GM12878 (cell line): Measurements from ENCODE around the gene PDE10A. TPM values are rescaled to one million over a fixed set of nuclear protein-coding genes. Genes with fewer than 3 reads are reported as not detected.

Experiments used
- ATAC-seq: fragments of 200-7000 bp; cut with Tn5 transposase; 3 replicates; pipeline ENCODE4 v1.9.1; 2020; ENCODE audit warnings: mild to moderate bottlenecking, moderate library complexity
- BruUV-seq: library from RNA; stranded (reverse); fragments of 400-500 nt; replicated peaks from 2 replicates; lab custom pipeline; 2021; lab: Mats Ljungman, UMichigan
- CTCF ChIA-PET: fragments of 300-600 bp; sonication (Branson Sonifier 250); formaldehyde crosslinking; extraction: SDS; loops from one replicate; lab custom pipeline; 2021; ENCODE audit warnings: inconsistent platforms; lab: Yijun Ruan, JAX
- POLR2A ChIA-PET: fragments of 350-600 bp; formaldehyde crosslinking; extraction: SDS; loops from one replicate; lab custom pipeline; 2021; ENCODE audit warnings: inconsistent platforms; lab: Charles Lee
- RAD21 ChIA-PET: fragments of 300-600 bp; sonication (Branson Sonifier 250); formaldehyde crosslinking; loops from one replicate; lab custom pipeline; 2023; ENCODE audit warnings: antibody characterized with exemption; ENCODE audit not compliant: unreplicated experiment; lab: Charles Lee
- SMC1A ChIA-PET: fragments of 300-600 bp; sonication (Branson Sonifier 250); formaldehyde crosslinking; loops from one replicate; lab custom pipeline; 2023; ENCODE audit not compliant: unreplicated experiment, uncharacterized antibody; lab: Charles Lee
- DNase-seq: peaks from one replicate; pipeline ENCODE4 v3.0.0-alpha.2; 2011; ENCODE audit warnings: low read depth, low spot score
- FAIRE-seq: peaks from 3 replicates; lab custom pipeline; 2011; peaks lifted over from hg19 to GRCh38; lab: Jason Lieb, UNC
- H2AFZ ChIP-seq: 2 replicates; pipeline ENCODE4 v1.6.0; 2011; ENCODE audit warnings: low read depth, low read length, control low read depth; ENCODE audit not compliant: control insufficient read depth
- H3K27ac ChIP-seq: 2 replicates; pipeline ENCODE4 v1.5.1; 2011; ENCODE audit warnings: control low read depth; ENCODE audit not compliant: control insufficient read depth, insufficient read depth
- H3K27me3 ChIP-seq, 2 experiments: replicated peaks in 1 of 2; 2 replicates each; pipeline versions ENCODE4 v1.6.0 to v1.6.1; 2011; ENCODE audit warnings: low read length in 1 of 2; ENCODE audit not compliant: control insufficient read depth in 2 of 2, insufficient read depth in 2 of 2
- H3K36me3 ChIP-seq, 2 experiments: 2 replicates each; pipeline ENCODE4 v1.5.1; 2011; ENCODE audit warnings: low read length in 1 of 2; ENCODE audit not compliant: control insufficient read depth in 2 of 2, insufficient read depth in 2 of 2
- H3K4me1 ChIP-seq: 2 replicates; pipeline ENCODE4 v1.6.1; 2011; ENCODE audit warnings: mild to moderate bottlenecking, low read length, moderate library complexity, mixed read lengths; ENCODE audit not compliant: control insufficient read depth, insufficient read depth
- H3K4me2 ChIP-seq: 2 replicates; pipeline ENCODE4 v1.6.0; 2011; ENCODE audit warnings: control low read depth; ENCODE audit not compliant: control insufficient read depth, insufficient read depth
- H3K4me3 ChIP-seq: fragments of 200-600 bp; sonication (generic); 2 replicates; pipeline ENCODE4 v1.5.1; 2016
- H3K79me2 ChIP-seq: 2 replicates; pipeline ENCODE4 v1.6.0; 2011; ENCODE audit warnings: low read length; ENCODE audit not compliant: control insufficient read depth, insufficient read depth
- H3K9ac ChIP-seq: 2 replicates; pipeline ENCODE4 v1.8.0; 2011; ENCODE audit warnings: low read length, control low read depth, mixed read lengths; ENCODE audit not compliant: control insufficient read depth, insufficient read depth
- H3K9me3 ChIP-seq: replicated peaks from 3 replicates; pipeline ENCODE4 v1.5.1; 2011; ENCODE audit warnings: mild to moderate bottlenecking, low read length; ENCODE audit not compliant: control insufficient read depth, insufficient read depth
- H4K20me1 ChIP-seq: 2 replicates; pipeline ENCODE4 v1.6.0; 2011; ENCODE audit not compliant: control insufficient read depth, insufficient read depth
- BRCA1 ChIP-seq: IDR thresholded peaks from 2 replicates; pipeline ENCODE4 v1.6.1; 2011; ENCODE audit warnings: low read depth, low read length, improper control_type of control experiment
- CEBPZ ChIP-seq: fragments of 150-350 bp; IDR thresholded peaks from 2 replicates; pipeline ENCODE4 v1.6.1; 2016; ENCODE audit warnings: low read depth, low read length
- CHD4 ChIP-seq: fragments of 200-600 bp; sonication (generic); IDR thresholded peaks from 2 replicates; pipeline ENCODE4 v1.6.1; 2016; ENCODE audit warnings: mild to moderate bottlenecking
- FOS ChIP-seq: IDR thresholded peaks from 3 replicates; pipeline ENCODE4 v1.6.1; 2011; ENCODE audit warnings: borderline replicate concordance; ENCODE audit not compliant: insufficient read length; ENCODE audit errors: extremely low read depth
- HCFC1 ChIP-seq: fragments of 150-350 bp; IDR thresholded peaks from 2 replicates; pipeline ENCODE4 v1.6.1; 2014; ENCODE audit warnings: low read length
- HDAC2 ChIP-seq: fragments of 200-600 bp; sonication (generic); IDR thresholded peaks from 2 replicates; pipeline ENCODE4 v1.6.1; 2017
- IKZF2 ChIP-seq, 2 experiments: fragments of 450-650 bp; IDR thresholded peaks; 2 replicates each; pipeline ENCODE4 v1.6.1; 2017; ENCODE audit warnings: mild to moderate bottlenecking in 2 of 2, moderate library complexity in 2 of 2
- IRF3 ChIP-seq: fragments of 450-650 bp; IDR thresholded peaks from 2 replicates; pipeline ENCODE4 v1.6.1; 2014; ENCODE audit warnings: mild to moderate bottlenecking
- JUNB ChIP-seq: IDR thresholded peaks from 2 replicates; pipeline ENCODE4 v1.6.1; 2016; ENCODE audit warnings: antibody characterized with exemption, mild to moderate bottlenecking
- JUND ChIP-seq: IDR thresholded peaks from 2 replicates; pipeline ENCODE4 v1.6.1; 2012; ENCODE audit warnings: low read depth, mild to moderate bottlenecking, low read length, improper control_type of control experiment, moderate library complexity
- MTA3 ChIP-seq: IDR thresholded peaks from 2 replicates; pipeline ENCODE4 v1.6.1; 2012; ENCODE audit warnings: low read length, inconsistent platforms, borderline replicate concordance
- NFIC ChIP-seq: IDR thresholded peaks from 2 replicates; pipeline ENCODE4 v1.6.1; 2012; ENCODE audit warnings: low read depth, mild to moderate bottlenecking, inconsistent platforms, low read length, moderate library complexity
- NR2C1 ChIP-seq: fragments of 450-650 bp; IDR thresholded peaks from 2 replicates; pipeline ENCODE4 v1.6.1; 2017; ENCODE audit warnings: antibody characterized with exemption, mild to moderate bottlenecking, moderate library complexity
- RAD21 ChIP-seq: IDR thresholded peaks from 2 replicates; pipeline ENCODE4 v1.6.1; 2011; ENCODE audit warnings: mild to moderate bottlenecking, low read depth, low read length, moderate library complexity; ENCODE audit not compliant: insufficient read depth
- SMARCA5 ChIP-seq: fragments of 450-650 bp; IDR thresholded peaks from 2 replicates; pipeline ENCODE4 v1.6.1; 2017; ENCODE audit warnings: mild to moderate bottlenecking
- SMC3 ChIP-seq: IDR thresholded peaks from 2 replicates; pipeline ENCODE4 v1.6.1; 2011; ENCODE audit warnings: low read length, improper control_type of control experiment, borderline replicate concordance
- STAT3 ChIP-seq: IDR thresholded peaks from 2 replicates; pipeline ENCODE4 v1.6.1; 2011; ENCODE audit warnings: low read depth, low read length, improper control_type of control experiment
- TBL1XR1 ChIP-seq: IDR thresholded peaks from 2 replicates; pipeline ENCODE4 v1.6.1; 2012; ENCODE audit warnings: low read depth, low read length, improper control_type of control experiment
- ZNF384 ChIP-seq: IDR thresholded peaks from 2 replicates; pipeline ENCODE4 v1.6.1; 2012; ENCODE audit warnings: low read depth, mild to moderate bottlenecking, low read length, improper control_type of control experiment, borderline replicate concordance
- WGBS: methylation state at CpG from one replicate; pipeline ENCODE4 v1.1.6; 2016; ENCODE audit warnings: low lambda C conversion rate; ENCODE audit not compliant: insufficient replicate concordance, insufficient coverage; ENCODE audit errors: missing lambda C conversion rate; 5-methylcytosine and 5-hydroxymethylcytosine counted together
- in situ Hi-C: fragments of 300-500 bp; cut with MboI; formaldehyde crosslinking; loops from 9 replicates; pipeline ENCODE4 v1.14.3; 2018; ENCODE audit warnings: mixed read lengths
- intact Hi-C: fragments of 100-400 bp; cut with micrococcal nuclease; formaldehyde crosslinking; loops from one replicate; pipeline ENCODE4 v1.14.2; 2022; ENCODE audit not compliant: unreplicated experiment
- polyA plus RNA-seq, 11 experiments: library from polyadenylated mRNA; depleted of rRNA in 4 of 11; unstranded in 6 of 11; stranded (reverse) in 5 of 11; fragments of >200 nt; fragmentation: Nextera tagmentation in 4 of 11; fragmentation: Illumina TruSeq in 1 of 11; extraction: Ambion mirVana in 4 of 11; extraction: Trizol in 1 of 11; gene quantifications; 1 replicate in 1 of 11; 2 replicates in 10 of 11; pipeline versions ENCODE4 v1.2.1 to v1.2.3, GENCODE V29; 2011 to 2016; ENCODE audit warnings: inconsistent platforms in 2 of 11, missing spikeins in 2 of 11, low read depth in 1 of 11
- total RNA-seq, 4 experiments: library from RNA; depleted of rRNA in 3 of 4; stranded (reverse); fragments of >200 nt in 3 of 4; fragmentation: Illumina TruSeq in 1 of 4; extraction: Trizol in 1 of 4; gene quantifications; 2 replicates each; pipeline versions ENCODE4 v1.2.1 to v1.2.3, GENCODE V29; 2013 to 2021

Gene PDE10A
- total and polyA plus RNA-seq, 10 of the 15 experiments (the other 5 are each of a cell fraction or from before 2014, with no cell fraction given): under 0.01 to 1.3 (median 0.03) TPM; not detected in 2

- POLR2A ChIA-PET: no interaction called here
- WGBS: 45% methylated on average over 2 of the region's 2 CpGs
- BruUV-seq: no TSS peak
Observed at GRCh38 chr6:165508321-165508869, 154.6 kb downstream of the PDE10A start.

GRCh38 chr6:165506657-165507056 lies 156.4 kb downstream of the PDE10A start:
- Histone ChIP-seq H3K27me3 (no peaks in the 10 kb centered on the region), H3K9ac (no peak overlapping the region), H2AFZ (no peak overlapping the region), H3K4me1 (no peaks in the 10 kb centered on the region), H3K4me2 (no peak overlapping the region), H4K20me1 (no peaks in the 10 kb centered on the region), H3K27ac (no peak overlapping the region), H3K36me3 (no peaks in the 10 kb centered on the region), H3K9me3 (no peaks in the 10 kb centered on the region), H3K79me2 (no peaks in the 10 kb centered on the region), H3K4me3 (no peak overlapping the region)
- BruUV-seq: no TSS peak
- 13% methylated on average over 2 of the region's 2 CpGs for WGBS
- no peak for ATAC-seq
- ChIA-PET SMC1A (no interaction called here), CTCF (no interaction called here), RAD21 (no interaction called here), POLR2A (no interaction called here)
- intact Hi-C loops (no loop called here), in situ Hi-C loops (no loop called here)
- no peak for FAIRE-seq
- DNase-seq: no peak
- no peak for TF ChIP-seq CHD4
- no peak for TF ChIP-seq JUND
- no peak for TF ChIP-seq TBL1XR1
- TF ChIP-seq HCFC1: no peak
- TF ChIP-seq HDAC2: no peak
- no peak for TF ChIP-seq FOS
- no peak for TF ChIP-seq SMARCA5
- TF ChIP-seq NFIC: no peak
- no peak for TF ChIP-seq CEBPZ
- TF ChIP-seq NR2C1: no peak

More at GRCh38 chr6:165508321-165508869, 154.6 kb downstream of the PDE10A start:
- intact Hi-C loops (no loop called here), in situ Hi-C loops (no loop called here)
- H3K27me3 ChIP-seq: no peaks in the 10 kb centered on the region
- H3K9ac ChIP-seq: no peak overlapping the region
- H3K79me2 ChIP-seq: no peaks in the 10 kb centered on the region
- no peak for TF ChIP-seq RAD21
- no peak for TF ChIP-seq NR2C1
- no peak for TF ChIP-seq ZNF384
- TF ChIP-seq SMARCA5: no peak
- TF ChIP-seq BRCA1: no peak
- TF ChIP-seq IRF3: no peak
- no peak for TF ChIP-seq JUNB
- no peak for TF ChIP-seq STAT3
- no peak for TF ChIP-seq IKZF2 (IDR thresholded peaks at IDR 0.05)
- TF ChIP-seq MTA3: no peak
- TF ChIP-seq SMC3: no peak
- ATAC-seq: no peak
- CTCF ChIA-PET: no interaction called here
- no peak overlapping the region for H3K4me2 ChIP-seq
- no peaks in the 10 kb centered on the region for H3K36me3 ChIP-seq
- SMC1A ChIA-PET: no interaction called here
- no peaks in the 10 kb centered on the region for H3K4me1 ChIP-seq
- H2AFZ ChIP-seq: no peak overlapping the region
- no peak overlapping the region for H3K4me3 ChIP-seq
- H3K9me3 ChIP-seq: no peaks in the 10 kb centered on the region
- RAD21 ChIA-PET: no interaction called here
- no peak for DNase-seq
- H3K27ac ChIP-seq: no peak overlapping the region
- no peak for FAIRE-seq
- H4K20me1 ChIP-seq: no peaks in the 10 kb centered on the region
